Activated naive CD4-positive, alpha-beta T cell treated with anti-CD3 and anti-CD28 coated beads for 36 hours (primary cell): ENCODE measurements around the gene TULP4. TPM values are rescaled to one million over a fixed set of nuclear protein-coding genes. Genes with fewer than 3 reads are reported as not detected.
"Not testable (repeated sequence)": the region's sequence is repeated elsewhere in the genome, so short reads cannot be mapped to it uniquely, and the experiment has no call there.

Source experiments
- CTCF ChIA-PET: fragments of 350-600 bp; sonication (Branson Sonifier 250); formaldehyde crosslinking; loops from one replicate; lab custom pipeline; 2021; ENCODE audit warnings: antibody characterized with exemption; lab: Charles Lee
- DNase-seq: peaks from one replicate; pipeline ENCODE4 v3.0.0-alpha.2; 2020
- H3K27ac Mint-ChIP-seq: one replicate; pipeline ENCODE4 v1.8.0; 2021; ENCODE audit warnings: mild to moderate bottlenecking, mixed read lengths
- H3K27me3 Mint-ChIP-seq: one replicate; pipeline ENCODE4 v1.8.0; 2021; ENCODE audit warnings: low read depth, mixed read lengths
- H3K36me3 Mint-ChIP-seq: one replicate; pipeline ENCODE4 v1.8.0; 2021; ENCODE audit warnings: low read depth, mixed read lengths
- H3K4me1 Mint-ChIP-seq: one replicate; pipeline ENCODE4 v1.8.0; 2021; ENCODE audit warnings: low read depth, mixed read lengths
- H3K4me3 Mint-ChIP-seq: one replicate; pipeline ENCODE4 v1.8.0; 2021; ENCODE audit warnings: mild to moderate bottlenecking, moderate library complexity, mixed read lengths
- H3K9me3 Mint-ChIP-seq: one replicate; pipeline ENCODE4 v1.8.0; 2021; ENCODE audit warnings: mixed read lengths
- intact Hi-C: fragments of 100-400 bp; cut with micrococcal nuclease; formaldehyde crosslinking; loops from one replicate; pipeline ENCODE4 v1.15.1; 2023
- total RNA-seq, 2 experiments: library from RNA; stranded (reverse); gene quantifications; one replicate each; pipeline ENCODE4 v1.2.3, GENCODE V29; 2021

Gene TULP4
- total RNA-seq, 2 experiments from 2014 or later: 17.4 to 17.6 TPM

GRCh38 chr6:158522616-158523015 lies 210.4 kb downstream of the TULP4 start:
- CTCF ChIA-PET: interaction anchor here (0.6 to 0.8 kb wide), 3 partner anchors 21 to 251 kb away, joined by 3 read pairs; no protein-coding TSS in a partner anchor
- peaks cover 10% of the 10 kb centered on the region for H3K4me1 Mint-ChIP-seq
- peaks cover 39% of the 10 kb centered on the region for H3K27me3 Mint-ChIP-seq

GRCh38 chr6:158524311-158524710 lies 212.0 kb downstream of the TULP4 start:
- H3K27ac Mint-ChIP-seq: no peak overlapping the region
- no peak for DNase-seq
- peaks cover 42% of the 10 kb centered on the region for H3K27me3 Mint-ChIP-seq
- no peak overlapping the region for H3K4me3 Mint-ChIP-seq
- intact Hi-C loops: no loop called here
- peaks cover 2% of the 10 kb centered on the region for H3K36me3 Mint-ChIP-seq
- H3K9me3 Mint-ChIP-seq: peaks cover 9% of the 10 kb centered on the region
- CTCF ChIA-PET: no interaction called here
- H3K4me1 Mint-ChIP-seq: no peaks in the 10 kb centered on the region

More at GRCh38 chr6:158522616-158523015, 210.4 kb downstream of the TULP4 start:
- no peak overlapping the region for H3K4me3 Mint-ChIP-seq
- DNase-seq: no peak
- intact Hi-C loops: no loop called here
- no peaks in the 10 kb centered on the region for H3K36me3 Mint-ChIP-seq
- no peak overlapping the region for H3K27ac Mint-ChIP-seq
- H3K9me3 Mint-ChIP-seq: peaks cover 5% of the 10 kb centered on the region

GRCh38 chr6:158527858-158528257 lies 215.6 kb downstream of the TULP4 start:
- H3K4me3 Mint-ChIP-seq, H3K9me3 Mint-ChIP-seq, H3K36me3 Mint-ChIP-seq, DNase-seq, intact Hi-C loops, CTCF ChIA-PET, H3K4me1 Mint-ChIP-seq, H3K27ac Mint-ChIP-seq: not testable (repeated sequence)
- H3K27me3 Mint-ChIP-seq: peaks cover 45% of the 10 kb centered on the region

GRCh38 chr6:158528826-158529225 lies 216.6 kb downstream of the TULP4 start:
- Mint-ChIP-seq H3K36me3 (peaks cover 2% of the 10 kb centered on the region), H3K27me3 (peaks cover 45% of the 10 kb centered on the region), H3K27ac (no peak overlapping the region), H3K4me1 (no peaks in the 10 kb centered on the region), H3K4me3 (no peak overlapping the region), H3K9me3 (peaks cover 11% of the 10 kb centered on the region)
- intact Hi-C loops: no loop called here
- no peak for DNase-seq
- CTCF ChIA-PET: no interaction called here

GRCh38 chr6:158529629-158530028 lies 217.4 kb downstream of the TULP4 start:
- intact Hi-C loops: no loop called here
- CTCF ChIA-PET: interaction anchor here (1.4 kb wide), 1 partner anchor 162 kb away, joined by 4 read pairs; no protein-coding TSS in a partner anchor
- Mint-ChIP-seq H3K9me3 (peaks cover 11% of the 10 kb centered on the region), H3K4me1 (no peaks in the 10 kb centered on the region), H3K36me3 (peaks cover 2% of the 10 kb centered on the region), H3K4me3 (no peak overlapping the region), H3K27me3 (peaks cover 42% of the 10 kb centered on the region), H3K27ac (no peak overlapping the region)
- DNase-seq: no peak

- no peak overlapping the region for H3K4me3 Mint-ChIP-seq
- intact Hi-C loops: no loop called here
- CTCF ChIA-PET: no interaction called here
These were observed 219.3 kb downstream of the TULP4 start for GRCh38 chr6:158531566-158531965.

GRCh38 chr6:158531970-158532369 lies 219.7 kb downstream of the TULP4 start:
- CTCF ChIA-PET: no interaction called here
- Mint-ChIP-seq H3K27ac (no peak overlapping the region), H3K4me3 (no peak overlapping the region), H3K9me3 (peaks cover 8% of the 10 kb centered on the region), H3K27me3 (peaks cover 33% of the 10 kb centered on the region), H3K4me1 (no peaks in the 10 kb centered on the region), H3K36me3 (peaks cover 2% of the 10 kb centered on the region)
- intact Hi-C loops: no loop called here
- no peak for DNase-seq

More at GRCh38 chr6:158531566-158531965, 219.3 kb downstream of the TULP4 start:
- Mint-ChIP-seq H3K36me3 (peaks cover 2% of the 10 kb centered on the region), H3K27me3 (peaks cover 37% of the 10 kb centered on the region), H3K4me1 (no peaks in the 10 kb centered on the region), H3K9me3 (peaks cover 11% of the 10 kb centered on the region), H3K27ac (no peak overlapping the region)
- no peak for DNase-seq

GRCh38 chr6:158536084-158536890 lies 224.0 kb downstream of the TULP4 start:
- Mint-ChIP-seq H3K4me1 (no peaks in the 10 kb centered on the region), H3K36me3 (no peaks in the 10 kb centered on the region), H3K27me3 (peaks cover 38% of the 10 kb centered on the region), H3K9me3 (peaks cover 2% of the 10 kb centered on the region), H3K4me3 (peak overlapping the region; percentile 56), H3K27ac (no peak overlapping the region)
- CTCF ChIA-PET: no interaction called here
- DNase-seq: peak; percentile 77
- intact Hi-C loops: loop anchor here (1.0 kb wide), 1 partner anchor 246 kb away; no protein-coding TSS in a partner anchor

- Mint-ChIP-seq H3K9me3 (peaks cover 2% of the 10 kb centered on the region), H3K27me3 (peaks cover 37% of the 10 kb centered on the region), H3K36me3 (no peaks in the 10 kb centered on the region), H3K27ac (no peak overlapping the region), H3K4me3 (peak overlapping the region; percentile 23), H3K4me1 (no peaks in the 10 kb centered on the region)
- DNase-seq: peak; percentile 38
- CTCF ChIA-PET: interaction anchor here (0.6 kb wide), 2 partner anchors 316 to 337 kb away, joined by 3 read pairs; no protein-coding TSS in a partner anchor
- intact Hi-C loops: loop anchor here (1.0 kb wide), 1 partner anchor 247 kb away; no protein-coding TSS in a partner anchor
These were observed 224.9 kb downstream of the TULP4 start for GRCh38 chr6:158536891-158537798.

GRCh38 chr6:158538741-158539140 lies 226.5 kb downstream of the TULP4 start:
- Mint-ChIP-seq H3K4me3 (no peak overlapping the region), H3K4me1 (no peaks in the 10 kb centered on the region), H3K27ac (no peak overlapping the region), H3K27me3 (peaks cover 32% of the 10 kb centered on the region), H3K9me3 (no peaks in the 10 kb centered on the region), H3K36me3 (no peaks in the 10 kb centered on the region)
- intact Hi-C loops: no loop called here
- CTCF ChIA-PET: interaction anchor here (0.5 to 2.1 kb wide), 3 partner anchors 82 to 318 kb away, joined by 4 to 5 read pairs (median 4); no protein-coding TSS in a partner anchor
- DNase-seq: no peak

- intact Hi-C loops: no loop called here
- Mint-ChIP-seq H3K27me3 (peaks cover 32% of the 10 kb centered on the region), H3K9me3 (no peaks in the 10 kb centered on the region), H3K27ac (no peak overlapping the region), H3K4me1 (no peaks in the 10 kb centered on the region), H3K36me3 (no peaks in the 10 kb centered on the region), H3K4me3 (no peak overlapping the region)
- CTCF ChIA-PET: interaction anchor here (2.1 kb wide), 1 partner anchor 318 kb away, joined by 5 read pairs; no protein-coding TSS in a partner anchor
- no peak for DNase-seq
These were observed 227.1 kb downstream of the TULP4 start for GRCh38 chr6:158539413-158539812.

- Mint-ChIP-seq H3K9me3 (no peaks in the 10 kb centered on the region), H3K4me3 (no peak overlapping the region), H3K36me3 (no peaks in the 10 kb centered on the region), H3K27me3 (peaks cover 29% of the 10 kb centered on the region), H3K4me1 (no peaks in the 10 kb centered on the region), H3K27ac (no peak overlapping the region)
- intact Hi-C loops: no loop called here
- CTCF ChIA-PET: interaction anchor here (0.7 to 2.1 kb wide), 2 partner anchors 106 to 319 kb away, joined by 3 to 5 read pairs; no protein-coding TSS in a partner anchor
- no peak for DNase-seq
These were observed 227.6 kb downstream of the TULP4 start for GRCh38 chr6:158539881-158540280.
